ENCODE results near the gene F2R. TPM values are rescaled to one million over a fixed set of nuclear protein-coding genes. Genes with fewer than 3 reads are reported as not detected.

F2R gene
- total RNA-seq, 2 donors from 2014 or later = 28.5 to 43.1 TPM

GRCh38 chr5:76683816-76684731 lies 31.9 kb upstream of the F2R start:
- Histone ChIP-seq H3K9ac (ENCODE audit: extremely low read depth, low read length, poor library complexity, severe bottlenecking) (no peak overlapping the region), H3K4me3 (ENCODE audit: low read length) (no peak overlapping the region), H3K27me3 (ENCODE audit: control insufficient read depth, insufficient read depth, low read length, poor library complexity, severe bottlenecking) (no peaks in the 10 kb centered on the region), H3K4me1 (ENCODE audit: control insufficient read depth, insufficient read depth, low read length) (no peaks in the 10 kb centered on the region), H3K27ac (ENCODE audit: low read depth, low read length) (no peak overlapping the region), H3K36me3 (ENCODE audit: control insufficient read depth, insufficient read depth, low read length) (no peaks in the 10 kb centered on the region), H3K9me3 (ENCODE audit: control insufficient read depth, low read length) (no peaks in the 10 kb centered on the region)
- no peaks in the 10 kb centered on the region for H3K27me3 Mint-ChIP-seq (ENCODE audit: insufficient read depth)
- peaks cover 7% of the 10 kb centered on the region for H3K4me1 Mint-ChIP-seq
- TF ChIP-seq CTCF (conservative IDR thresholded peaks at IDR 0.05) = no peak
- DNase-seq = no peak
- H3K9me3 Mint-ChIP-seq = no peaks in the 10 kb centered on the region
- no peak overlapping the region for H3K4me3 Mint-ChIP-seq
- no peak overlapping the region for H3K27ac Mint-ChIP-seq
- no peaks in the 10 kb centered on the region for H3K36me3 Mint-ChIP-seq (ENCODE audit: low read depth)
- WGBS, 2 experiments (ENCODE audit: insufficient coverage in 1 of 2, insufficient read length in 1 of 2) = 87 to 91% methylated on average over 6 to 9 of the region's 9 CpGs

DNA sequence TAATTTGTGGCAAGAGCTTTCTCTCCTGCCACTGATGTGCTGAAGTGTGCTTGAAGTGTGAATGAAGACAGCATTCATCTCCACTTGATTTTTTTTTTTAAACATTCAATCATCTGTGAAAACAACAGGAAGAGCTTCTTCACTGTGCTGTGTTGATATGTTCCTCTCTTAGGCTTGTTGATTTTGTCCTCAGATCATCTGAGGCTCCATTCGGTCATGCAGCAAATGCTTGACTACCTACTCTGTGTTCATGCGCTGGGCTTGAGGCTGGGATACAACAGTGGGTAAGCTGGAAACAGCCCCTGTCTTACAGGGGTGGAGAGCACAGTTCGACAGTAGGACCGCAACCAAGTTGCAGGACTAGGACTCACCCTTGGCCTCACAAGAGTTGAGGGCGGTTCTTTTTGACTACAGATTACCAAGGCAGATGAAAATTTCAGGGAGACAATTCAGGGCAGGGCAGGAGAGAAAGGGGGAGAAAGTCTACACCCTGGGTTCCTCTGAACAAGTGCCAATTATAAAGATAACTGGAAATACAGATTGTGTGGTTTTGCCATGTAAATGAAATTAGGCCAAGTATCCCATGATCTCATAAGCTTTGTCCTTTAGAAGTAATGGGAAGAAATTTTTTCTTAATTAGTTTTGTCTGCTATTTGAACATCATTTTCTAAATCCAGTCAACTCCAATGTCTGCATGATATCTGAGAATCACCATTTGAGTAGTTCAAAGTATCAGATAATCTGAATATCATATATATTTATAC lies 31.0 kb upstream of the F2R start:
- 94 to 95% methylated on average over 5 of the region's 5 CpGs for WGBS, 2 experiments (ENCODE audit: insufficient coverage in 1 of 2, insufficient read length in 1 of 2)
- Mint-ChIP-seq H3K4me3 (no peak overlapping the region), H3K9me3 (no peaks in the 10 kb centered on the region)

DNA sequence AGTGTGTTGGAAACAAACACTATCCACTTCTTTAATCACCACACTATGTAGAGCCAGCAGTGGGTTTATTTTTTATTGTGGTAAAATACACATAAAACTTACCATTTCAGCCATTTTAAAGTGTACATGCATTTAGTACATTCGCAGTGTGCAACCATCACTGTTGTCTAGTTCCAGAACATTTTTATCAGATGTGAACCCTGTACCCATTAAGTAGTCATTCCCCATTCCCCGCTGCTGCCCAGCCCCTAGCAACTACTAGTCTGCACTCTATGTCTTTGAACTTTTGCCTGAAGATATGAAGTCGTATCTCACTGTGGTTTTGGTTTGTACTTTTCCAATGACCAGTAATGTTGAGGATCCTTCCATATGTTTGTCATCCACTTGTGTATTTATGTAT lies 30.2 kb upstream of the F2R start:
- H3K9ac ChIP-seq (ENCODE audit: extremely low read depth, low read length, poor library complexity, severe bottlenecking) = no peak overlapping the region
- H3K4me3 Mint-ChIP-seq = no peak overlapping the region
- no peak for TF ChIP-seq CTCF (conservative IDR thresholded peaks at IDR 0.05)
- 95 to 100% methylated on average over 3 of the region's 3 CpGs for WGBS, 2 experiments (ENCODE audit: insufficient coverage in 1 of 2, insufficient read length in 1 of 2)
- H3K4me3 ChIP-seq (ENCODE audit: low read length) = no peak overlapping the region
- no peaks in the 10 kb centered on the region for H3K9me3 ChIP-seq (ENCODE audit: control insufficient read depth, low read length)
- H3K4me1 Mint-ChIP-seq = peaks cover 7% of the 10 kb centered on the region
- H3K36me3 Mint-ChIP-seq (ENCODE audit: low read depth) = no peaks in the 10 kb centered on the region
- H3K27ac Mint-ChIP-seq = no peak overlapping the region
- no peaks in the 10 kb centered on the region for H3K4me1 ChIP-seq (ENCODE audit: control insufficient read depth, insufficient read depth, low read length)
- no peaks in the 10 kb centered on the region for H3K27me3 ChIP-seq (ENCODE audit: control insufficient read depth, insufficient read depth, low read length, poor library complexity, severe bottlenecking)
- no peaks in the 10 kb centered on the region for H3K27me3 Mint-ChIP-seq (ENCODE audit: insufficient read depth)
- no peaks in the 10 kb centered on the region for H3K9me3 Mint-ChIP-seq
- H3K36me3 ChIP-seq (ENCODE audit: control insufficient read depth, insufficient read depth, low read length) = no peaks in the 10 kb centered on the region
- no peak overlapping the region for H3K27ac ChIP-seq (ENCODE audit: low read depth, low read length)
- no peak for DNase-seq

More for the DNA sequence above, 31.0 kb upstream of the F2R start:
- Histone ChIP-seq H3K4me1 (ENCODE audit: control insufficient read depth, insufficient read depth, low read length) (no peaks in the 10 kb centered on the region), H3K36me3 (ENCODE audit: control insufficient read depth, insufficient read depth, low read length) (no peaks in the 10 kb centered on the region), H3K4me3 (ENCODE audit: low read length) (no peak overlapping the region), H3K9me3 (ENCODE audit: control insufficient read depth, low read length) (no peaks in the 10 kb centered on the region), H3K27me3 (ENCODE audit: control insufficient read depth, insufficient read depth, low read length, poor library complexity, severe bottlenecking) (no peaks in the 10 kb centered on the region), H3K27ac (ENCODE audit: low read depth, low read length) (no peak overlapping the region), H3K9ac (ENCODE audit: extremely low read depth, low read length, poor library complexity, severe bottlenecking) (no peak overlapping the region)
- Mint-ChIP-seq H3K27me3 (ENCODE audit: insufficient read depth) (no peaks in the 10 kb centered on the region), H3K36me3 (ENCODE audit: low read depth) (no peaks in the 10 kb centered on the region), H3K4me1 (peaks cover 7% of the 10 kb centered on the region), H3K27ac (no peak overlapping the region)
- DNase-seq = no peak
- TF ChIP-seq CTCF (conservative IDR thresholded peaks at IDR 0.05) = no peak
